Measurements from ENCODE around the gene BOD1.

BOD1 gene

GRCh38 chr5:173642191-173642816 is 25.9 kb upstream of the BOD1 start:
- in situ Hi-C loops (cut with HindIII; ENCODE audit: low sequenced_read_pairs), result no loop called here

DNA sequence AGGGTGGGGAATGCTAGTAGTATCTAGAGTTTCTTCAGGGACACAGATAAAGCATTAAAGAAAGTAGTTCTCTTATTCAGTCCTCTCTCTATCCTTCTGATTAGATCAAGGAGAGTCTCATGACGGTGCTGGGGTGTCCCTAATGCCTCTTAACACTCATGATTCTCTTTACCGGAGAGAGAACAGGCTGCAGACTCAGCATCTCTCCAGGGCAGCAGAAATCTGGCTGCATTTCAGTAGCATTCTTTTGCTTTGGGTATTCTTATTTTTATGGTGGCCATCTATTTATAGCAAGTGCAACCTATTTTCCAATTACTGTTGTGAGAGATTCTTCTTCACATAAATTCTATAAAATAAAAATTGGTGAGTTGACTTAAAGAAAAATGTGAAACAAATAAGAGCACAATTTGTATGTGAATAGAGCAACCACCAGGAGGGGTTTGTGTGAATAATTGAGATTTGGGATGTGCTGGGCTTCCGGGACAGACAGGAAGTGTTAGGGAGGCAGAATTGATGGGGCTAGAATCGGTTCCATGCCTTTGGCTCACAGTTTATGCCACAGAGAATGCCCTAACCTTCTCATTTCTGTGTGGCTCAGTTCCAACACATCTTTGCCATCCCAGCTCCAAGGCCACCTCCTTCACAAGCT is 23.8 kb upstream of the BOD1 start:
- in situ Hi-C loops (cut with HindIII; ENCODE audit: low sequenced_read_pairs), result no loop called here

- in situ Hi-C loops (cut with HindIII; ENCODE audit: low sequenced_read_pairs), result no loop called here
These were observed 21.9 kb upstream of the BOD1 start for GRCh38 chr5:173638126-173639040.

DNA sequence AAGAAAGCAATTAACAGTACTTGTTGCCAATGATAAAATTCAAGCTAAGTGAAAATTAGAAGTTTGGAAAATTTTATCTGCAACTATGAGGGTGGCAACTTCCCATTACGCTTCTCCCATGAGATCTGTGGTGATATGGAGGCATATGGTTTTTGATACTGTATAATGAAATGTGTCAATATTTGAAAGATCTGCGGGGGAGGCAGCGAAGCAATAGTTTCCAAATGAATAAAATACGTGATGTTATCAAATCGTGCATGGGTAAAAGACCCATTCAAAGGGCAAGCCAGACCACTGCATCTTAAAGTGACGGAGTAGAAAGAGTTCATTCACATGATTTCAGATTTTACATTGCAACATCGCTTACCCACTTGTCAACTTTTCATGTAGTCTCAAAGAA is 20.9 kb upstream of the BOD1 start:
- in situ Hi-C loops (cut with HindIII; ENCODE audit: low sequenced_read_pairs), result no loop called here

DNA sequence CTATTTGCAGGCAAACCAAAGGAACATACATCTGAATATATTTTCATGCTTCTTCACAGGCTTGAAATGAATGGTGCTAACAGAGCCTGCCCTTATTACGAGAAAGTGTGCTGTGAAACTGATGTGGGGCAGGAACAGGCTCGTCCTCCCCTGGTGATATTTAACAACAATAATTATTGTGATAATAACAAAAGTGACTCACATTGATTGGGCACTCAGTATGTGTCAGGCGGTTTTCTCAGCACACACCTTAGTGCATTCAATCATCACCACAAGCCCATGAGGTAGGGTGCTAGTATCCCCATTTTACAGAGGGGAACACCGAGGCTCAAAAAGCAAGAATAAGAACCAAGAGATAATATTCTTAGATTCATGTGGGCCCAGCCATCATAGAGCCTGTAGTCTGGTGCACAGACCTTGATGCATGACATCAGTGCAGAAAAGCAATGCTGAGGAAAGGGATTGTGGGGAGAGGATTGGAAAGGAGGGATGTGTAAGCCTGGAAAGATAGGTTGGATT is 18.1 kb upstream of the BOD1 start:
- in situ Hi-C loops (cut with HindIII; ENCODE audit: low sequenced_read_pairs), result no loop called here

DNA sequence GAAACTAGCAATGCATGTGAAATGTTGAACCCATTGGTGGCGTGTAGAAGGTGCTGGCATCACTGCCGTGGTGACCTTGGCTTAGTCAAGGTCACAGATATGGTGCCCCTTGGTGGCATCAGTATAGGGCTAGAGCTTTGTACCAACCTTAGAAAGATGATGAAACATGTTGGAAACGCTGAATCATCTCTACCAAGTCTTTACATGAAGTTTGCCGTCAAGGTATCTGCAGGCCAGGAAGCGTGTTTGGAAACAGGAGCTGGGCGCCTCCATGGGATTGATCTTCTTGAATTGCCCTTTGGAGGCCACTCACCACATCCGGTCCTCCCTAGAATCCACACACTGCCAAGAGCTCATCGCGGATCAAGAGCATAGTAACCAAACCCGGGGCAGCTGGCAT is 16.9 kb upstream of the BOD1 start:
- in situ Hi-C loops (cut with HindIII; ENCODE audit: low sequenced_read_pairs), result no loop called here

DNA sequence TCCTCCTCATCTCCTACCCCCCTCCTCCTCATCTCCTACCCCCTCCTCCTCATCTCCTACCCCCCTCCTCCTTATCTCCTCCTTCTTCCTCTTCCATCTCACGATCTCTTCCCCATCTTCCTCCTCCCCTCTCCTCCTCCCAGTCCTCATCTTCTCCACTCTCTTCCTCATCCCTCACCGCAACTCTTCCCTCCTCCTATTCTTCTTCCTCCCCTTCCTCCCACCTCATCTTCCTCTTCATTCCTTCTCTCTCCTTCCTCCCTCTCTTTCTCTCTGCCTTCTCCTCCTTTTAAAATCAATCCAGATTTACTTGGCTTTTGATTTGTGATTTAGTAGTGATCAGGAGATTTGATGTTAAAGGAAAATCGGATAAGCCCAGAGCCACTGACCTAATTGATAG is 15.0 kb upstream of the BOD1 start:
- in situ Hi-C loops (cut with HindIII; ENCODE audit: low sequenced_read_pairs), result no loop called here

DNA sequence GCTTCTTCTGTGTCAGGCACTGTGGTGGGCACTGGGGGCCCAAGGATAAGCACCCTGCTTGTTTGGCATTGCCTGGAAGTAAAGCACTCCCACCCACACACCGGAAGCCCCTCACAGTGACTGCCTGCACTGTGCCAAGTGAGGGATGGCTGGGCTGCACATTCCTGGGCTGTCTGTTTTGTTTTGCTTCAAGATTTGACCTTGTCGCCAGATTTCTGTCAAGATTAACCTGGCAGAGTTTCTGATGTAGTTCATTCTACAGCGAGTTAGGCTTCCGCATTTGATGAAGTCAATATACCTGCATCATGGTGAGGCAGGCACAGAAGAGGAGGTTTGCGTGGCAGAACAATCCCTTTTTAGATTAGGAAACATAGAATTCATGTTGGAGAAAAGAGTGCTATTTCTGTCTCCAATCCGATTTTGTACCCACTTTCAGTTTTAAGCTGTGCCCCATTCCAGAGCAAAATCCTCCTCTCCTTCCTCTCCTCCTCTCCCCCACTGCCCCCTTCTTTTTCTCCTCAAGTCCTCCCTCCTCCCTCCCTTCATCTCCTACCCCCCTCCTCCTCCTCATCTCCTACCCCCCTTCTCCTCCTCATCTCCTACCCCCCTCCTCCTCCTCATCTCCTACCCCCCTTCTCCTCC is 14.4 kb upstream of the BOD1 start:
- in situ Hi-C loops (cut with HindIII; ENCODE audit: low sequenced_read_pairs), result no loop called here

- in situ Hi-C loops (cut with HindIII; ENCODE audit: low sequenced_read_pairs), result no loop called here
These were observed 13.2 kb upstream of the BOD1 start for GRCh38 chr5:173629628-173630027.

DNA sequence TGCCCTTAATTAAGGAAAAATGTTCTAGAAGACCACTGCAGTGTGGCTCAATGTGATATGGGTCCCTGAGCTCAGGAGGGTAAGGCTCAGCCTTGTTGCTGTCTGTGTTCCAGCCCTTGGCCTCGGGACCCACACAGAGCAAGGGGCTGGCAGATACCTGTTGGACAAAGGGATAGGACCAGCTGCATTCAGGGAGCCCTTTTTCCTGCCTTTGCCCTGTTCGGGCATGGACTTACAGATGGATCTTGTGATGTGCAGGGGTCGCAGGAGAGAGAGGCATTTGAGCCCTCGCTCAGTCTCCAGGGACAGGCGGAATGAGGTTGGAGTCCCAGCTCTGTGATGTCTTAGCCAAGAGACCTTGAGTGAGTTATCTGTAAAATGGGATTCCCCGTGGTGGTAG is 12.1 kb upstream of the BOD1 start:
- in situ Hi-C loops (cut with HindIII; ENCODE audit: low sequenced_read_pairs), result no loop called here

DNA sequence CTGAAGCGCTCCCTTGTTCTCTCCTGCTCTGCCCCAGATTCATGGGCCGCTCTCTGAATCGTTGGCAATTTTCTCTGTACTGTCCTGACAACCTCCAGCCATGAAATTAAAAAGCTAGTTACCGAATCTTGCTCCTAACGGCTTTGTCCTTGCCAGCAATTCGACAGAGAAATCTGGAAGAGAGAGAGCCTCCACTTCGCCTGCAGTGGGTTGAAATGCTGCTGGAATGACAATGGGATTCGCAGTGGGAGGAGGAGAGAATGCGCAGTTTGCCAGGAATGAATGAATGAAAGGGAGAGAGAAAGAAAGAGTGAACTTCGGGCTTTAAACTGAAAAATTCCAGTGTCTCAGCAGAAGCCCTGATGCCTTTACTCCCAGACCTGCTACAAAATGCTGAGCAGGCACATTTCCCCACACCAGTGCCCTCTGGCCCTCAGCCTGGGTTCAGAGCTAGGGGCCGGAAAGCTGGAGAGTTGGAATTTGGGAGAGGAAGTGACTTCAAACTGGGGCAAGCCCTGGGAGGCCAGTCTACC is 11.5 kb upstream of the BOD1 start:
- in situ Hi-C loops (cut with HindIII; ENCODE audit: low sequenced_read_pairs), result no loop called here

DNA sequence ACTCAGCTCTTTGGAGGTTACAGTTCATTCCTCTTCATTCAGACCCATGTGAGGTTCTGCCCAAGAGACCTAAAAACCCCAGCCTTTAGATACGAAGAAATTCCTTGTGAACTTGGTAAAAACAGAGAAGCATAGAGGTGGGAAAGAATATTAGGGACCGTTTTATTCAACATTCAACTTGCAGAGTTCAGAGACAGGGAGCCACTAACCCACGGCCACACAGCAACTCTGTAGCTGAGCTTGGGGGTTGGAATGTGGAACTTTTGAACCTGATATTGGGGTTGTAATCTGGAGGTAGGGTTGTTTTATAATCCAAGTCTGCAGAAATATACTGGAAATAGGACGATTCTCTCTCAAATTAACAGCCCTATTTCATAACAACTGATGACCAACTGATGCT is 10.8 kb upstream of the BOD1 start:
- in situ Hi-C loops (cut with HindIII; ENCODE audit: low sequenced_read_pairs), result no loop called here

- in situ Hi-C loops (cut with HindIII; ENCODE audit: low sequenced_read_pairs), result no loop called here
These were observed 10.0 kb upstream of the BOD1 start for GRCh38 chr5:173626505-173626820.

- in situ Hi-C loops (cut with HindIII; ENCODE audit: low sequenced_read_pairs), result no loop called here
These were observed 9.4 kb upstream of the BOD1 start for GRCh38 chr5:173625673-173626504.

DNA sequence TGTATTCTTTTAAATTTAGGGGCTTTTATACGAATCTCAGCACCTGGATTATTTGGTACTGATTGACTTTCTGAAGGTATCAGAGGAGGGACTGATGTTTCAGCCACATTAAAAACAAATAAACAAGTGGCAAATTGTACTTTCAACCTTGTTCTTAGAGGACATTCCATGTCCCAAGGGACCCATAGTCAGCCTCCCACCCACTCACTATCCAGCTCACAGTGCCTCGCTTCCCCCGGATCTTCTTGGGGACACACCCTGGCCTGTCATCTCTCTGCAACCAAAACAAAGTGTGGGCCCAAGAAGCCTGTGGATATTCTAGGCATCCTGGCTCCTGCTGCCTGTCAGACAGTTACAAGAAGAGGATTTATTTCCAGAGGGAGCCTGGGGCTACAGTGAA is 8.8 kb upstream of the BOD1 start:
- in situ Hi-C loops (cut with HindIII; ENCODE audit: low sequenced_read_pairs), result no loop called here

GRCh38 chr5:173624282-173624681 is 7.8 kb upstream of the BOD1 start:
- in situ Hi-C loops (cut with HindIII; ENCODE audit: low sequenced_read_pairs), result loop anchor here (25.0 kb wide), 1 partner anchor 363 kb away; the partner anchor contains the start of gene C5orf47

- in situ Hi-C loops (cut with HindIII; ENCODE audit: low sequenced_read_pairs), result loop anchor here (25.0 kb wide), 1 partner anchor 364 kb away; the partner anchor contains the start of gene C5orf47
These were observed 7.3 kb upstream of the BOD1 start for GRCh38 chr5:173623789-173624188.

- in situ Hi-C loops (cut with HindIII; ENCODE audit: low sequenced_read_pairs), result loop anchor here (25.0 kb wide), 1 partner anchor 364 kb away; the partner anchor contains the start of gene C5orf47
These were observed 6.9 kb upstream of the BOD1 start for GRCh38 chr5:173623296-173623771.

- in situ Hi-C loops (cut with HindIII; ENCODE audit: low sequenced_read_pairs), result loop anchor here (25.0 kb wide), 1 partner anchor 365 kb away; the partner anchor contains the start of gene C5orf47
These were observed 6.0 kb upstream of the BOD1 start for GRCh38 chr5:173622183-173623047.

All from DLD1 (cell line).